GM18868 (cell line): ENCODE data around the gene PDE8B.
A peak's percentile ranks its signal among the peaks of the same experiment; 100 is the strongest.
"Not testable (repeated sequence)": the region's sequence is repeated elsewhere in the genome, so short reads cannot be mapped to it uniquely, and the experiment has no call there.

ENCODE experiments used
- ATAC-seq: cut with Tn5 transposase; IDR thresholded peaks from one replicate; pipeline ENCODE4 v1.9.1; 2021; ENCODE audit warnings: mild to moderate bottlenecking, moderate library complexity; ENCODE audit not compliant: unreplicated experiment

The PDE8B gene

DNA sequence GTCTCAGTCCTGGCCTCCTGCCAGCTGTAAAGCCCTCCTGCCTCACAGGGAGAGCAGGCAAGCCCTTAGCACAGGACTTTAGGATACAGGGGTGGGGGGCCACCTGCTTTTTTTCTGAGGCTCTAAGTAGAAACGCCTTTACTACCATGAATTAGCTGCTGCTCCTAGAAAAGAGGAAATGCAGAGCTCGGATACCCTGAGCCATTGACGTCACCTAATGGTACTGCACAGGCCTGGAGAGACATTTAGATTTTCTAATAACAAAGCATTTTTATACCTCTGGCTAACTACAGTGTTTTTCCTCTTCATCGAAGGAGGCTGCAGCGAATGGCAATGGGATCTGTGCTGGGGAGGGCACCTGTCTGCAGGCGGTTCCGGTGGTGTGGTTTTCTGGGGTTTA, 144.6 kb downstream of the PDE8B start:
- ATAC-seq: peak; percentile 32

DNA sequence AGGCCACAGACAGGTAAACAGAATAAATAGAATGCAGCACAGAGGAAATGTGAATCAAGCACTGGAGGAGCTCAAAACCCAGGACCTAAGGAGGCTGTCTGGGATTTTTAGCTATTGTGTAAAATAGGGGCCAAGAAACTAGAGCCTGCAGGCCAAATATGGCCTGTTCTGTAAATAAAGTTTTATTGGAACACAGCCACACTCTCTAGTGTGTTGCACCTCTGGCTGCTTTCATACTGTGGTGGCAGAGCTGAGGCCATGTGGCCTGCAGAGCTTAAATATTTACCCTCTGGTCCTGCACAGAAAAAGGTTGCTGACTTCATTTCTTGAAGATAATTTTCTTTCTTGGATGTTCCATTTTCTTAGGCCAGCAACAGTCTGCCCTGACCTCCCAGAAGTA, 145.3 kb downstream of the PDE8B start:
- ATAC-seq: no peak

DNA sequence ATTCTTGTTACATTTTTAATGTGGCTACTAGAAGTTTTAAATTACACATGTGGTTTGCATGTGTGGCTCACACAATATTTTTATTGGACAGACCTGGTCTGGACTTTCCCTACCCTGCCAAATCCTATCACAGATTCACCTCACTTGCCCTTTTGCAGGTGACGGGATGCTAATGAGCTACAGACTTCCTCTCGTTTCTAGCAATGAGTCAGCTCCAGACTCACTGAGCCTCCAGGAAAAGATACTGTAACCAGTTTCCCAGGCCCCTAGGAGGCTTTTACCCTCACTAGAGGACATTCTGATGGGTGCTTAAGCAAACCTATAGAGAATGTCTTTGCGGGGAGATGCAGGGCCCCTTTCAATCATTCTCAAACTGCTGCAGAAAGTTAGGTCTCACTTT, 146.3 kb downstream of the PDE8B start:
- ATAC-seq: peak; percentile 90

DNA sequence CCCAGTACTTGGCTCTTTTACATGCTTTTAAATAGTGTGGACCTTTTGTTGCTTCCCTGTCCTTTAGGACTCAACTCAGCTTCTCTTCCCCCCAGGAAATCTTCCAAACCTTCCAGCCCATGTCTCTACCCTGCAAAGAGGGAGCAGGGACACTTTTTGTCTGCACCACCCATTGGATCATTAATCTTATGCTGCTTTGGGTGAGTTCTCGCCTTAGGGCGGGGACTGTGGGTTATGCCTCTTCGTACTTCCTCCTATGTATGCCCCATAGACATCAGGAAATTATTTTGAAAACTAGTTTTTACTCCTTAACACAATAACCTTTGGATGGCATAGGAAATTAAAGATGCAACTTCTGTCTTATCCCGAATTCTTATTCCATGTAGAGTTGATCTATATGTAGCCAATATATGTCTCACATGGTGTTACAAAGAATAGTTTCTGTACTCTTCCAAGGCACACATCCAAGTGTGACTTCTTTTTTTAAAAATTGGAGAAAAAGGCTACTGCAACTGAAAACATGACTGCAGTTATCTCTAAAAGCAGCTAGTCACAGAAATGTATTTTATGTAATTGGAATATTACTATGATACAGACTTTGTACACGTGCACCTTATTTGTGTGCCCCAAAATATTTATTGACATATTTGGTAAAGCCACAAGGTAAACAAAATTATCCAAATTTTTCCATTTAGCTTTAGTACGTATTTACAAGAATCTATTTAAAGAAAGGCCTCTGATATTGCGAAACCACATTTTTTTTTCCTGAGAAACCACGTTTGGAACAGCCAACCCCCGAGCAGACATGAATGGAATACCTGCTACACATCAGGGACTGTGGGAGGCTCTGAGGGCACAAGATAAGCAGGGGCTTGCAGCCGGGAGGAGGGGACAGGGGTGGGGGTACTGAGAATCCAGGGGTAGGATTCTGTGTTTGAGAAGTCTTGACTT, 148.1 kb downstream of the PDE8B start:
- no peak for ATAC-seq

DNA sequence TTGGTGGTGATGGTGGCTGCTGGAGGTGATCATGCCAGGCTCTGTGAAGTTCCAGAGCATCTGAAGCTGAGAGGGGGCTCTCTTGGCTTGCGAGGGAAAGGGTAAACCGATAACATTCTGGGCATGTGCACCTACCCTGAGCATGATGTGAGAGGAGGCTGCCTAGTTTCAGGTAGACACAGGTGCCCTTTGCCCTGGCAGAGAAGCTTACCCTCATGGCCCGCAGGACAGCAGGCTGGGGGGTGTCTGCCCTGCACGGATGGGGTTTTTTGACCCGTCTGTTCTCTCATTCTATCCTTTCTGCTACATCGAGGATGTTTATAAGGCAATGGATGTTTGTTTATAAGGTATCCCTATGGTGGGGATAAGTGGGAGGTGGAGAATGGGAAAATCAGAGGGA, 148.8 kb downstream of the PDE8B start:
- ATAC-seq: no peak

DNA sequence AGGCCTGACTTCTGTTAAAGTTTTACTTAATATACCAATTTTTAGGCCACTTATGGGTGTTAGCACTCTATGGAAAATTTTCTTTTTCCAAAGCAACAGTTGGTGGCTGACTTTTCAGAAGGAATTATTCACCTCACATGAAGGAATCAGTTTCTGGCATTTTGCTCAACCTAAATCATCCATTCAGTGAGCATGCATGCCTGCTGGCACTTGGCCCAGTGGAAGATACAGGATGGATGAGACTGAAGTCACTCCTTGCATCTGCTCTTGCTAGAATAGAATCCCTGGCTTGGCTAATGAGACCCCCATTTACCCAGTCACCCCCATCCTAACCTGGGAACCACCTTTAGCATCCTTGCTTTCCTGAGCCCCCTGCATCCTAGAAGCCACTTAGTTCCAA, 149.9 kb downstream of the PDE8B start:
- ATAC-seq: no peak

DNA sequence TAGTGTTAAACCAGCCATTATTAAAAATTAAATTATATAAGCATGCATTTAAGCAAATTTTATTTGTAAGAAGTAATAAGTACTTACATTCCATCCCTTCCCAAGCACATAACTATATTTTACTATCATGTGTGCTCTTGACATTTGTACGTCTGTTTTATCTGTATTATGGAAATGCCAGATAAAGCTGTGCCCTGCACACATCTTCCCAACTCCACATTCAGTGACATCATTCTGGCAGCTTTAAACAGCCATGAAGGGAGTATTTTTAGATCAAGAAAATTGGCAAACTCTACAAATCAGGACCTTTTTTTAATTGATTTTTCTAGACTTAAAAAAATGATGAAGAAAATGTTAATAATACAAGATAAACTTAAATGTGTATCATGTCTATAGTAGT, 150.5 kb downstream of the PDE8B start:
- no peak for ATAC-seq

DNA sequence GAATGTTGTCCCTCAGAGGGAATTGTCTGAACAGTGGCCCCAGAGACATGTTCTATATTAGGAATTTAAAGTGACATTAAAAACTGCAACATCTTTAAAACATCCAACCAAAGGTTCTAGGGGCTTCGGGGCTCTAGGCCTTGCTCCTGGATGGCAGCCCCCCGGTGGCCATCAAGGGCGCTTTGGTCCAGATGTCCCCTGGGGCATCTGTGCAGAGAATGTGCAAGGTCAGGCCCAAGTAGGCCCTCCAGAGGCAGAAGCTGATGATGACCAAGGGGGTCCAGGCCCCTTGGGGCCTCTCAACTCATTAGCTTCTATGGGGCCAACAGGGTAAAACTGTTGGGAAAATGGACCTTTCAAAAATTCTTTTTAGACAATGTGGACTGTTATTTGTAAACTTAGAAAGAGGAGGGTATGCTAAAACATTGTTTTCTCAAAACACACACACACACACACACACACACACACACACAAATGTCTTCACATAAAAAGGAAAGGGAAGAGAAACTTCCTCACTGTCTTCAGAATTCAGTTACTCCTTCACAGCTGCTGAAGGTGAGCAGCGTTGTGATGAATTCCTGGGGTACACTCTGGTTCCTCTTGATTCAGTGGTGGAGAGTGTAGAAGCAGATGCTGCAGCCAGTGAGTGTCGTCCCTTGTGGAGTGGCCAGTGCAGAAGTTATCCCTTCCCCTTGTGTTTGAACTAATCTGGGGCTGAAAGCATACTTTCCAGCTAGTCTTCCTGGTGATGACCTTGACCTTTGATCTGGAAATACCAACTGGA, 156.4 kb downstream of the PDE8B start:
- ATAC-seq: no peak

DNA sequence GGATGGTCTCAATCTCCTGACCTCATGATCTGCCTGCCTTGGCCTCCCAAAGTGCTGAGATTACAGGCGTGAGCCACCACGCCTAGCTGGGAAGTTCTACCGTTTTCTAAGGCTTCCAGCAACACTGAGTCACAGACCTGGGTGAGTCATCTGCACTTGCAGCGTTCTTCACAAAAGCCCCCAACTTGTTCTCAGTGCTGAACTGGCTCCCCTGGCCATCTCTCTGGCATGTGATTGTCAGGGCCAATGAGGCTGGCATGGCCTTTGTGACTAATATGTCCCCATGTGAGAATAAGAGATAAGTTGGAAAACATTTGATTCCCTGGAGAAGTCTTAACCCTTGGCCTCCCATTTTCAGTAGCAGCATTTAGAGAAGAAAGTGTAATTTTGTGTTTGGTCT, 157.3 kb downstream of the PDE8B start:
- ATAC-seq: no peak

DNA sequence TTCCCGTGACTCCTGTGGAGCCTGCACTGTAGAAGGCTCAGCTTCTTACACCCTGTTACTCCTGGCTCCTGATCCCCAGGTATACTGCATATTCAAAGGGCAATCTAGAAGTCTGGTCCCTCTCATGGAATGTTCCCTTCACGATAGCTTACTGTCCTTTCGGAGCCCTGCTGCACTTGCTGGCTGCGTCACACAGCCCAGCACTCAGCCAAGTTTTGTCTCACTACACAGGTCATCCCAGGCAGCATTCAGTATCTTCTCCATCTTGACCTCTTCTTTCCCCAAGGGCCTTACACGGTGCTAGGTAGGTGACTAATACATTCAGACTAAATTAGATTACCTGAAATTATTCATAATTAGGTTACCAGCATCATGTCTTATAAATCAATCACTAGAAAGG, 157.9 kb downstream of the PDE8B start:
- no peak for ATAC-seq

DNA sequence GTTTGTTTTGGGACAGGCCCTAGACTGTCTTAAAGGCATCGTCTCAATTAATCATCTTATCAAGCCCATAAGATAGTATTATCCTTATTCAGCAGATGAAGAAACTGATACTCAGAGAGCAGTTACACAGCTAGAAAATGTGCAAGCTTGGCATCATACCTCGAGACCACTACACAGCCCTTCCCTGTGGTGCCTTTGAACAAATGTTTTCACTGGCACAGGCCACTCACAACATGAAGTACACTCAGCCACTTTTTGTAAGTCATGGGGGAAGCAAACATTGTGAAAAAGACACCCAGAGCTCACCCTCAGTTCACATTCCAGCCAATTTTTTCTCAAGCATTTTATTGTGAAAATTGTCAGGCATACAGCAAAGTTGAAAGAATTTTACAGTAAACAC, 159.1 kb downstream of the PDE8B start:
- ATAC-seq: no peak

DNA sequence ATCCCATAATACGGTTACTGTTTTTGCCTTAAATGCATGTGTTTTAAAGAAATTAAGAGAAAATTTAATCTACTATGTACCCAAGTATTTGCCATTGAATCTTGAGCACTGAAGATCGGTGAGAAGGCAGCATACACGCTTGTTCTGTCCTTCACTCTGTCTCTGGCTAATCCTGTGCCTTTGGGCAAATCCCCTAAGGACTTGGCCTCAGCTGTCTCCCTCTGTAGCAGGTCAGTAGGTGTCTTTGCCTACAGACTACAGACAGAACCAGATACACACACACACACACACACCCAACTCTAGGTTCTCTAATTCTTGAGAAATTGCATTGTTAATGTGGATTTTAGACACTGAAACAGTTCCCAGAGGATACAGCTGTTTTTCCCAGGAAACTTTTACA, 164.2 kb downstream of the PDE8B start:
- no peak for ATAC-seq

DNA sequence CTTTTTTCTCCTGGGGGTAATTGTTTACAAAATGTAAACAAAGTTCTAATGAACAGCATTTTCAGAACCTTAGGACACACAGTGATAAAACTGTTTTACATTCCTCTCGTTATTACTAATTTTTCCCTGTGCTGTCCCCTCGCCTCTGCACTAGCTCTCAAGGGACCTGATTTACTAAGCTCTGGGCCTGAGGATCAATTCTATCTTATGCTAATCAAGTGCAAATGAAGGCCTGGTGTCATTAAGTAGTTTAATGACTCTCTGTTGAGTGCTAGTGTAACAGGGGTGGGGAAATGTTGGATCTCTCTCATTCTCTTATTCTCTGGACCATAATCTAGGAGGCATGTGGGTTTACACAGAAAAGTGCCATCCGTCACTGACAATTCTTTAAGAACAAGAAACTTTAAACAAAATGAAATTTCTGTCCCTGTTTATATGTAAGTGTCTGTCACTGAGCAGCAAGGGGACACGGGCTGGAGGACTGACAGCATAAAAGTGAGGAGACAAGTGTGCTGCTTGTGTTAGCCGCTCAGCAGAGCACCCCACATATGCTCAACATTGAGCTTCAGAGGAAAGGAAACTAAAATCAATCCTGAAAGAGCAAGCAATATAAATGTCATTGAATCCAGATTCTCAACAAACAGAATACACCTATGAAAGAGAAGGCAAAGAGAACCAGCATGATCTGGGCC, 166.3 kb downstream of the PDE8B start:
- ATAC-seq: no peak

DNA sequence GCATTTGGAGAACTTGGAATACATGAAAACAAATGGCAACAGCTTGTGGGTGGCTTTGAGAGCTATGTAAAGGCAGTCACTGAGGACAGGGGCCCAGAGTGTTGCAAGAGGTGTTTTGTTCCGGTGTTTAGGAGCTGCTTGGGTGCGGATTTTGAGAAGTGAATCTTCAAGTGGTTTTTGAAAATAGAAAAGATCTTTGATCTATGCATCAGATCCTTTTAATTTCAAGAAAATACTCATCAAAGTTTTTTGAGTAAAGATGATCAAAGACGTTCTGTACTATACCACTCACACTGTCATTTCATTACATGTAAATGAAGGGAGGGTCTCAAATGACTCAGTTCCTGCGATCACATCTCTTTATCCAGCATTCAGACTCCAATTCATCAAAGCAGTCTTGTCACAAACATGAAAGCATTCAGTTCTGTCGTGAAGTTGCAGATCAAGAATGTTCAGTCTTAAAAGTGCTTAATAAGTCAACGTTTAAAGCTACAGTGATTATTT, 169.1 kb downstream of the PDE8B start:
- ATAC-seq: peak; percentile 85

DNA sequence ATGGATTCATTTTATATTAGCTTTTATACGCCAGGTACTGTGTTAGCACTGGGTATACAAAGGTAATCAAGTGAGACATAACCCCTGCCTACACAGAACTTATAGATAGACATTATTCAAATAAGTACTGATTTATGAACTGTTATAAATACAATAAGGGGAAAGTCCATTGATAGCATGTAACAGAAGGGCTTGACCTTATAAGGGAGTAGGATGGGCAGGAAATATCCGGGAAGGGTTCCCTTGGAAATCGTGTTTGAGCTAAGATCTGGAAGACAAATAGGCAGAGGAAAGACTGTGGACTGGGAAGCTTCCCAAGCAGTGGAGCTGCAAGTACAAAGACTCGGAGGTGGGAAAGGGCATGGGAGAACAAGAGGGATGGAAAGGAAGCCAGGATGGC, 170.2 kb downstream of the PDE8B start:
- no peak for ATAC-seq

DNA sequence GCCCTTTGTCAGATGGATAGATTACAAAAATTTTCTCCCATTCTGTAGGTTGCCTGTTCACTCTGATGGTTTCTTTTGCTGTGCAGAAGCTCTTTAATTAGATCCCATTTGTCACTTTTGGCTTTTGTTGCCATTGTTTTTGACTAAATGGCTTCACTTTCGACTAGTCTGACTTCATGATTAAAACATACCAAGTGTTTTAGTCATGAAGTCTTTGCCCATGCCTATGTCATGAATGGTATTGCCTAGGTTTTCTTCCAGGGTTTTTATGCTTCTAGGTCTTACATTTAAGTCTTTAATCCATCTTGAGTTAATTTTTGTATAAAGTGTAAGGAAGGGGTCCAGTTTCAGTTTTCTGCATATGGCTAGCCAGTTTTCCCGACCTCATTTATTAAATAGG, 172.9 kb downstream of the PDE8B start:
- ATAC-seq: not testable (repeated sequence)

DNA sequence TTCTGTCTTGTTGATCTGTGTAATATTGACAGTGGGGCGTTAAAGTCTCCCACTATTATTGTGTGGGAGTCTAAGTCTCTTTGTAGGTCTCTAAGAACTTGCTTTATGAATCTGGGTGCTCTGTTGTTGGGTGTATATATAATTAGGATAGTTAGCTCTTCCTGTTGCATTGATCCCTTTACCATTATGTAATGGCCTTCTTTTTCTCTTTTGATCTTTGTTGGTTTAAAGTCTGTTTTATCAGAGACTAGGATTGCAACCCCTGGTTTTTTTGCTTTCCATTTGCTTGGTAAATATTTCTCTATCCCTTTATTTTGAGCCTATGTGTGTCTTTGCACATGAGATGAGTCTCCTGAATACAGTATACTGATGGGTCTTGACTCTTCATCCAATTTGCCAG, 175.9 kb downstream of the PDE8B start:
- ATAC-seq: not testable (repeated sequence)

DNA sequence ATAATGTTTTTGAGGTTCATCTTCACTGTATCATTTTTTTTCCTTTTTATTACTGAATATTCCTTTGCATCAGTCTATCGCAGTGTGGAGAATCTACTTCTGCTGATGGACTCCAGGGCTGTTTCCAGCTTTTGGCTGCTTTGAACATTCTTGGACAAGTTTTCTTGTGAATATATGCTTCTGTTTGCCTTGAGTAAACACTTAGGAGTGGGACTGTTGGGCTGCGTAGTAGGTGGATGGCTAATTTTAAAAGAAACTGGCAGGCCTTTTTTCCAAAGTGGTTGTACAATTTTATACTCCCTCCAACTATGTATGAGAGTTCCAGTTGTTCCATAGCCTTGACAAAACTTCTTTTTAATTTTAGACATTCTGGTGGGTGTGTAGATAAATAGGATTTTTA, 179.3 kb downstream of the PDE8B start:
- ATAC-seq: no peak

DNA sequence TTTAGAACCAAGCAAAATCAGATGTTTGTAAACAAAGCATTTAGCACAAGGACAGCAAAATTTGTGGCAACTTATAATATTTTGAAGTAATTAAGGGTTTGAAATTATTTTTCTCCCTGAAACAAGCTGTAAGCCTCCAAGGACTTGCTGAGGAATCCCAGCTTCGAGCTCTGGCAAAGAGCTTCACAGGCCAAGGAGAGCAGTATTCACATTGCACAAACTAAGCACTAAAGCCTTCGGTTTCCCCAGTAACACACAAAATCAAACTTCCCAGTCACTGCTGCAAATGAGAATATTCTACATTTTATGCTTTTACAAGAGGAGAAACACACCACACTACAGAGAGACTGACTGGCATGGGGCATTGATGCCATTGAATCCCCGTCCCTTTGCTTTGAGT, 179.7 kb downstream of the PDE8B start:
- ATAC-seq: no peak

DNA sequence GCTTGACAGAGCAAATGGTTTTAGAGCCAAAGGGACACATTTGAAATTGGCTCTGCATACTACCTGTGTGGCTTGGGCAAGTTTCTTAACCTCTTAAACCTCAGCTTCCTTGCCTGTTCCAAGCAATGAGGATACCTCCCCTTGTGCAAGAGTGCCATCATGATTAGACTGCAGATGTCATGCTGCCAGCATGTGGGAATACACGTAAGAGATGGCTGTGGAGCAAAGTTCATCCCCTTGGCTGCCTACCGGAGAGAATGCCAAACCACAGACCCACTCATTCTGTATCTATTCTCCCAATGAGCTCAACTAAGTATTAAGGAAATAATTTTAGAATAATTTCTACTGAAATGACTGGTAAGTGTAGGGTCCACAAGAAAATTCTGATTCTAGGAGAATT, 180.3 kb downstream of the PDE8B start:
- ATAC-seq: no peak

DNA sequence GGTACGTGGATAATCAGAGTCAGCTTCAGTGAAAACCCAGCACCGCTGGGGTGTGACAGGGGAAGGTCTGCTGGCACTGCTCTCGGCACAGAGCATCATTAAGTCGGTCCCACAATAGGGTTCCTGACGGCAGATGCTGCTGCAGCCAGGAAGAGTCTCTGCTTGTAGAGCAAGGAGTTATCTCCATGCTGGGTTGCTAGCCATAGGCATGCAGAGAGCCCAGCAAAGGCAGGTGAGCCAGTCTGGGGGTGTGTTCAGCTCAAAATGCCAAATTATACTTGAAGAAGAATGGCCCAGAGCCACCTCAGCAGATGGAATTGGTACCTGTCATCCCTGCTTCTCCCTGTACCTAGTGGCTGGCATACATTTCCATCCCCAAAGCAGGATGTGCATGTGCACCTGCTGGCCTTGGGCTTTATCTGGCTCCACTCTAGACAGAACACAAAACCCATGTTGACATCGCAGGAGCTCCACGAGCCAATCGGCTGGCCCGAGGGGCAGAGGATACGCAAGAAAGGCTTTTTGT, 180.8 kb downstream of the PDE8B start:
- no peak for ATAC-seq
